SK-N-SH treated with all-trans-retinoic acid at 6 μM for 48 hours (cell line): Measurements from ENCODE around the gene FERMT2.

Source experiments
- ZFP3 ChIP-seq: fragments of 250-450 bp; sonication (Bioruptor Pico); IDR thresholded peaks from 2 replicates; pipeline ENCODE4 v1.5.0; 2020; ENCODE audit warnings: mild to moderate bottlenecking, moderate library complexity
- TF ChIP-seq, protein P1 (sequence below): fragments of 250-450 bp; sonication (Bioruptor Pico); IDR thresholded peaks from 2 replicates; pipeline ENCODE4 v1.8.0; 2020; ENCODE audit warnings: mild to moderate bottlenecking, moderate library complexity, borderline replicate concordance
- TF ChIP-seq, protein P2 (sequence below): fragments of 250-450 bp; sonication (Bioruptor Pico); IDR thresholded peaks from 2 replicates; pipeline ENCODE4 v1.5.1; 2021; ENCODE audit warnings: mild to moderate bottlenecking, moderate library complexity

DNA sequence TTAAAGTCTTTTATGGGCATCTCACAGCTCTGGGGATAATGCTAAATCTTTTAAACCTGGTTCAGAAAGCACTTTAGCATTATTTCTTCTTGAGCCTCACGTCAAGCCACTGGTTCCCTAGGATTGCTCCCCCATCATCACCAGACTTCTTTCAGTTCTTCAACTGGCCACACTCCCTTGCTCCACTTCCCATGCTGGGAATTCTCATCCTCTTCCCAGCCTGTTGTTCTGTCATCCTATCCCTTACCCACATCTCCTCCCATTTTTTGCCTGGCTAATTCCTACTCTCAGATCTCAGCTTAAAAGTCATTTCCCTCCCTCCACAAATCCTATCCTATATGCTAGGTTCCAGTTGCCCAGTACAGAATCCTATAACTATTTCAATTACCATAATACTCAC, 14.4 kb downstream of the FERMT2 start:
- TF ChIP-seq, protein P1, sequence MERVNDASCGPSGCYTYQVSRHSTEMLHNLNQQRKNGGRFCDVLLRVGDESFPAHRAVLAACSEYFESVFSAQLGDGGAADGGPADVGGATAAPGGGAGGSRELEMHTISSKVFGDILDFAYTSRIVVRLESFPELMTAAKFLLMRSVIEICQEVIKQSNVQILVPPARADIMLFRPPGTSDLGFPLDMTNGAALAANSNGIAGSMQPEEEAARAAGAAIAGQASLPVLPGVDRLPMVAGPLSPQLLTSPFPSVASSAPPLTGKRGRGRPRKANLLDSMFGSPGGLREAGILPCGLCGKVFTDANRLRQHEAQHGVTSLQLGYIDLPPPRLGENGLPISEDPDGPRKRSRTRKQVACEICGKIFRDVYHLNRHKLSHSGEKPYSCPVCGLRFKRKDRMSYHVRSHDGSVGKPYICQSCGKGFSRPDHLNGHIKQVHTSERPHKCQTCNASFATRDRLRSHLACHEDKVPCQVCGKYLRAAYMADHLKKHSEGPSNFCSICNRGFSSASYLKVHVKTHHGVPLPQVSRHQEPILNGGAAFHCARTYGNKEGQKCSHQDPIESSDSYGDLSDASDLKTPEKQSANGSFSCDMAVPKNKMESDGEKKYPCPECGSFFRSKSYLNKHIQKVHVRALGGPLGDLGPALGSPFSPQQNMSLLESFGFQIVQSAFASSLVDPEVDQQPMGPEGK (CRISPR knock-in tag) = no peak
- TF ChIP-seq, protein P2, sequence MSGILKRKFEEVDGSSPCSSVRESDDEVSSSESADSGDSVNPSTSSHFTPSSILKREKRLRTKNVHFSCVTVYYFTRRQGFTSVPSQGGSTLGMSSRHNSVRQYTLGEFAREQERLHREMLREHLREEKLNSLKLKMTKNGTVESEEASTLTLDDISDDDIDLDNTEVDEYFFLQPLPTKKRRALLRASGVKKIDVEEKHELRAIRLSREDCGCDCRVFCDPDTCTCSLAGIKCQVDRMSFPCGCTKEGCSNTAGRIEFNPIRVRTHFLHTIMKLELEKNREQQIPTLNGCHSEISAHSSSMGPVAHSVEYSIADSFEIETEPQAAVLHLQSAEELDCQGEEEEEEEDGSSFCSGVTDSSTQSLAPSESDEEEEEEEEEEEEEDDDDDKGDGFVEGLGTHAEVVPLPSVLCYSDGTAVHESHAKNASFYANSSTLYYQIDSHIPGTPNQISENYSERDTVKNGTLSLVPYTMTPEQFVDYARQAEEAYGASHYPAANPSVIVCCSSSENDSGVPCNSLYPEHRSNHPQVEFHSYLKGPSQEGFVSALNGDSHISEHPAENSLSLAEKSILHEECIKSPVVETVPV (CRISPR knock-in tag) = no peak
- TF ChIP-seq ZFP3 (CRISPR knock-in tag) = no peak
